H1 (cell line): ENCODE data around the gene SH3RF3. TPM values are rescaled to one million over a fixed set of nuclear protein-coding genes. Genes with fewer than 3 reads are reported as not detected.

Source experiments
- FOSL1 ChIP-seq: IDR thresholded peaks from 2 replicates; pipeline ENCODE4 v1.6.1; 2011; ENCODE audit warnings: mild to moderate bottlenecking, low read depth, low read length, moderate library complexity; ENCODE audit not compliant: insufficient read depth
- polyA plus RNA-seq, 7 experiments: library from polyadenylated mRNA; depleted of rRNA in 3 of 7; stranded (reverse) in 5 of 7; unstranded in 2 of 7; fragments of >200 nt in 5 of 7; fragments of 200-250 nt in 2 of 7; gene quantifications; 1 replicate in 5 of 7; 2 replicates in 1 of 7; 4 replicates in 1 of 7; pipeline versions ENCODE4 v1.2.1 to v1.2.3, GENCODE V29; 2011 to 2013; ENCODE audit warnings: missing spikeins in 2 of 7, mixed read lengths in 2 of 7
- total RNA-seq: library from RNA; stranded (reverse); fragmentation: NEBNext Ultra II Directional; extraction: Animal tissue kit (Norgen Biotek cat#: 25700); gene quantifications from 2 replicates; pipeline ENCODE4 v1.2.1, GENCODE V29; 2021
- TF ChIP-seq, protein P1 (sequence below): IDR thresholded peaks from 2 replicates; pipeline ENCODE4 v1.6.1; 2011; ENCODE audit warnings: low read depth, mild to moderate bottlenecking, low read length; ENCODE audit not compliant: insufficient read depth
- TF ChIP-seq, protein P2 (sequence below): IDR thresholded peaks from 2 replicates; pipeline ENCODE4 v1.6.1; 2012; ENCODE audit warnings: low read length, inconsistent platforms

Gene SH3RF3
- total and polyA plus RNA-seq, 2 of the 8 experiments (the other 6 are each of a cell fraction or from before 2014, with no cell fraction given): 0.11 to 0.65 TPM

DNA sequence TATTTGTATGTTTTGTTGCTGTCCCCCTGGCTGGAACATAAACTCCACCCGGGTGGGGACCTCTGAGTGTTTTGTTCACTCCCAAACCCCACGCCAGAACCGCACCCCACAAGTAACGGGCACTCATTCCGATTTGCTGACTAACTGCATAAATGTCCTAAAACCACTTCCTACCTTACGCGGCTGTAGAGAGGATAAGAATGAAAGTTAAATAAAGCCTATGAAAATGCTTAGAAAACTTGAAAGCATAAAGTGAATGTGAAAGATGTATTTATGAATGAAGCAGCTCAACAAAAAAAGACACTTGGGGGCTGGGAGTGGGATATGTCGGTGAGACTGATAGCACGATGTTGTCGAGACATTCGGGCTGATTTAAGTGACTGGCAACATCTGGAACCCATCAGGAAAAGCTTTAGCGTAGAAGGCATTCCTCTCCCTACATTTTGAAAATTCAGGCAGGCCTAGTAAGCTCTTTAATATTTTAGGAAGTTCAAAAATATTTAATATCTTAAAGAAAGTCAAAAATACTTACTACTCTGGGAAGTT is 206.7 kb downstream of the SH3RF3 start (continued):
- TF ChIP-seq, protein P1, sequence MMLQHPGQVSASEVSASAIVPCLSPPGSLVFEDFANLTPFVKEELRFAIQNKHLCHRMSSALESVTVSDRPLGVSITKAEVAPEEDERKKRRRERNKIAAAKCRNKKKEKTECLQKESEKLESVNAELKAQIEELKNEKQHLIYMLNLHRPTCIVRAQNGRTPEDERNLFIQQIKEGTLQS: no peak
- no peak for TF ChIP-seq FOSL1
- TF ChIP-seq, protein P2, sequence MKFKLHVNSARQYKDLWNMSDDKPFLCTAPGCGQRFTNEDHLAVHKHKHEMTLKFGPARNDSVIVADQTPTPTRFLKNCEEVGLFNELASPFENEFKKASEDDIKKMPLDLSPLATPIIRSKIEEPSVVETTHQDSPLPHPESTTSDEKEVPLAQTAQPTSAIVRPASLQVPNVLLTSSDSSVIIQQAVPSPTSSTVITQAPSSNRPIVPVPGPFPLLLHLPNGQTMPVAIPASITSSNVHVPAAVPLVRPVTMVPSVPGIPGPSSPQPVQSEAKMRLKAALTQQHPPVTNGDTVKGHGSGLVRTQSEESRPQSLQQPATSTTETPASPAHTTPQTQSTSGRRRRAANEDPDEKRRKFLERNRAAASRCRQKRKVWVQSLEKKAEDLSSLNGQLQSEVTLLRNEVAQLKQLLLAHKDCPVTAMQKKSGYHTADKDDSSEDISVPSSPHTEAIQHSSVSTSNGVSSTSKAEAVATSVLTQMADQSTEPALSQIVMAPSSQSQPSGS: no peak
